Stimulated activated CD4-positive, alpha-beta T cell treated with anti-CD3 and anti-CD28 coated beads, Interleukin-15, amount 100 ng/mL, for 48 hours (primary cell): ENCODE data around the gene FTCDNL1.

ENCODE experiments used
- DNase-seq, 2 donors: peaks; one replicate each; pipeline ENCODE4 v3.0.0-alpha.2; 2020; ENCODE audit warnings: low read depth in 2 of 2

The FTCDNL1 gene

DNA sequence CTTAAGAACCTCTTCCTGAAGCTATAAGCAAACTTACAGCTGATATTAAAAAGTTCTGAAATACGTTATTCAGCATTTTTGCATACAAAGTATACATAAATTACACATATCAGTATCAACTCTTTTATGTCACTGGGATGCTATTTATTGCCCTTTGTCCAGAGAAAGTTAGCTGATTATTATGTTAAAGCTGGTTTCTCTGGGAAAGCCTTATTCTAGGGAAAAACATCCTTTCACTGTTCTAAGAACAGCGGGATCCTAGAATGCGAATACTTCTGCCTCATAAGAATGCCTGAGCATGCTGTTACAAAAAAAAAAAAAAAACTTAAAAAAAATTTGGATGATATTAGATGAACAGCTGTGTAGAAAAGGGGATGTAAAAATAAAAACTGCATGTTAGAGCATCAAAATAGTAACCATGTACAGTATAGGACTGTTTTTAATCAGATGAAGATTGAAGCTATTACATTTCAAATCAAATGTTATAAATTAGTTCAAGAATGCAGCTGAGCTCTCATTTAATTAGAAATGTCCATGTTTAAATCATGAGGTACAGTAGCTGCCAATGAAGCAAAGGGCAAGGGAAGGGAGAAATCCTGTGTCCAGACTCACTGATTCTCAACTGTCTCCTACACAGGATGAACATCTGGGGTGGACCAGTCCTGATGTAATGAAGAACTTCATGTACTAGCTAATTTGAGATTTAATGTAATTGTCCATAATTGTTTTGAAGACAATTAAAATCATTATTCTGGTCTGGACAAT is 8.2 kb downstream of the FTCDNL1 start:
- DNase-seq = no peak

DNA sequence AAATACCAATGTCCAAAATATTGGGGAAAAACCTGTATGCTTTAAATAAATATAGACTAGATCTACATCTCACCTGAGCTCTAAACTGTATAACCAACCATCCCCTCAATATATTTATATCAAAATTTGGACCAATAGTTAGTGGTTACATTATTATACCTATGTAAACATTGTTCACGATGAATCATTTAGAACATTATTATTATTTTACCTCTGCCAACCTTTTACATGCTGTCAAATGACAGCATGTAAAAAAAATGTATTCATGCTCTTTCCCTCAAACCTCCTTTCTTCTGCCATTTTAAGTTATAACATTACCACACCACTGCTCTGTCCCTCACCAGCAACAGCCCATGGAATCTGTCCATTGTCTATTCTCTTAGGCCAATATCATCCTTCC is 9.6 kb downstream of the FTCDNL1 start:
- DNase-seq = no peak

DNA sequence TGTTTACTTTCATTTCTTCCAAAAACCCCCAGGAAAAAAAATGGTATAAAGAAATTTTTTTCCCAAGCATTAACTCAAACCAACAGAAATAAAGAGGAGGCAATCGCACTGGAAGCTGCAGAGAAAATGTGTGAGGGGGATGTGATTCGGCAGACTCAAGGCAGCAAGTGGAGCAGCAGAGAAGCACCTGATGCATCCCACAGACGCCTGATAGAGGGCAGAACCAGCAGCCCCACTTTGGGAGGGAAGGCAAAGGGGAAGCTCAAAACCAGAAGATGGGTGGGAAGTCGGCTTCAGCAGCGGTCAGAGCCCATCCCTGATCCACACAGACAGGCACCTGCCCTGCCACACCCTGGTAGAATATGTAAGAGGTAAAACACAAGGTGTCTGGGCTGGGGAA is 12.6 kb downstream of the FTCDNL1 start:
- no peak for DNase-seq

- DNase-seq = no peak
Observed at GRCh38 chr2:199836943-199837342, 14.0 kb downstream of the FTCDNL1 start.

- no peak for DNase-seq
Observed at GRCh38 chr2:199833525-199833924, 17.5 kb downstream of the FTCDNL1 start.

DNA sequence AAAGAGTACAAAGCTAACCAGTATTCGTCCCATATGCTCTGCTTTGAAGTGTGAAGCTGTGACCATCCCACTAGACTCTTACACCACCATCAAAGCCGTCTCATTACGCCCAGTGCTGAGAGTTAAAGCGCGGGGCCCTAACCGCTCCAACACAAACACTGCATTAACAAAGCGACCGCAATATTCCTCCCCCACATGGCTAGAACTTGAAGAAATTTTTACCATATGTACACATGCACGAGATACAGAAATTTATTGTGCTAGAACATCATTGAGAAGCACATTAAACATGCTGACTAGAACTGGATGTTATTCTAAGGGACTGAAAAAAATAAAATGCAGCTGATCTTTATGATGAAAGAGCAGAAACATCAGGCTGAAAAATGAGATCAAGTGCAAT is 20.5 kb downstream of the FTCDNL1 start:
- no peak for DNase-seq

DNA sequence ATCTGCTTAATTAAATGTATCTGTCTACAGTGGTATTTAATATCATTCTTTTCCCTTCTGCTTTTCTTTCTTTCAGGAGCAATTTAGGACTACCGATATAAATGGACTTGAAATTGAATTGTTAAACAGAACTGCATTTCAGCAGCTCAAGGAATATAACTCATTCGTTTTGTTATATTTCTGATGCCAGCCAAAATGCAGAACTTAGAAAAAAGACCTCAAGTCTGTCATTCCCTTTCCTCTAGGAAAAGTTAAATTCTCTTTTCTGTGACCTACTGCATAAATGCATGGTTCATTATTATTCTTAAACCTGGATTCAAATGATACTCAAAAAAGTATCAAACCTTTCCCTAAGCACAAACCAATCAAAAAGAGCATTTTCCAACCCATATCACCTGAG is 21.4 kb downstream of the FTCDNL1 start:
- no peak for DNase-seq

- DNase-seq = no peak
Observed at GRCh38 chr2:199819746-199820145, 31.2 kb downstream of the FTCDNL1 start.

GRCh38 chr2:199818754-199819153 is 32.2 kb downstream of the FTCDNL1 start:
- no peak for DNase-seq

- DNase-seq = no peak
Observed at GRCh38 chr2:199818026-199818425, 33.0 kb downstream of the FTCDNL1 start.

GRCh38 chr2:199814817-199815211 is 36.2 kb downstream of the FTCDNL1 start:
- no peak for DNase-seq

DNA sequence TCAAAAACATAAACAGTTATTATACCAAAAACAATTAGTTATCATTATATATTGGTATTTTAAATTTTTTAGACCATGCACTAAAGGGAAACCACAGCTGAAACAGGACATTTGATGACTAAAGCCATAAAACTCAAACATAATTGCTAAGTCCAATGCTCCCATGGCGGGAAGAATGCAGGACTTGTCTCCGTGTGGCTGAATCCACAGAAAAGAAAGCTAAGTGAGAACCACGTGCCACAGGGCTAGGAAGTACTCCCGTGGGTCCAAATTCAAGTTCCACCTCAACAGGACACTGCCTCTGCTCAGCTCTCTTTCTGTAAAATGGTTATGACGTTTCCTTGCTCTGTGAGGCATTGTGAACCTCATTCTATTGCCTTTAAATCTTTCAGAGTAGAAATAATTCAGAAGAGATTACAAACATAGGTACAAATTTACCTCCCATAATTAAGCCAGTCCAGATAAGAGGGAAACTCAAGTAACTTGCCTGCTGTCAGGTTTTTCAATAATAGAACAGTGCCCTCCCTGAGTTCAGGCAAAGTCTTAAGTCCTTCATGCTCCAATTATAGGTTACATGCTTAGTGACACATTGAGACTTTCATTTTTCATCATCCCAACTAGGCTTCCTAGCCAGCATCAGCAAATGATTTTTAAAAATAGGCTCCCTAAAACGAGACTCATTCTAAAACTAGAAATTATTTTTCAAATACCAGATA is 36.7 kb downstream of the FTCDNL1 start:
- DNase-seq = no peak

- no peak for DNase-seq
Observed at GRCh38 chr2:199812493-199812892, 38.5 kb downstream of the FTCDNL1 start.

DNA sequence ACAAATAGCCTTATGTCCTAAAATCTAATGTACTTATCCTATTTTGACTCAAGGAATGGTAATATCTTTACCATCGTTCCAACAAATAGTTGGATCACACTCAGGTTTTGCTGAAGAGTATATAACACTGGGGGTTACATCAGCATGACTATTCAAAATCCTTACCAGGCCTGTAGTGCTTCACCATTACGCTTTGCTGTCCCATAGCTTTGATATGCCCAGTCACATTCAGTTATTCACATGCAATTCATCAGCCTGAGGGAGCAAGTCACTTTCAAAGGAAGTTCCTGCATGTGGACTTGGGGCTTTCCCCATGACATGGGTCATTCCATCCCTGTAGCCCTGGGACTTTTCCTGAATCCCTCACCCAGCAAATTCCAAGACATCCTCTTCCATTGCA is 39.6 kb downstream of the FTCDNL1 start:
- no peak for DNase-seq

DNA sequence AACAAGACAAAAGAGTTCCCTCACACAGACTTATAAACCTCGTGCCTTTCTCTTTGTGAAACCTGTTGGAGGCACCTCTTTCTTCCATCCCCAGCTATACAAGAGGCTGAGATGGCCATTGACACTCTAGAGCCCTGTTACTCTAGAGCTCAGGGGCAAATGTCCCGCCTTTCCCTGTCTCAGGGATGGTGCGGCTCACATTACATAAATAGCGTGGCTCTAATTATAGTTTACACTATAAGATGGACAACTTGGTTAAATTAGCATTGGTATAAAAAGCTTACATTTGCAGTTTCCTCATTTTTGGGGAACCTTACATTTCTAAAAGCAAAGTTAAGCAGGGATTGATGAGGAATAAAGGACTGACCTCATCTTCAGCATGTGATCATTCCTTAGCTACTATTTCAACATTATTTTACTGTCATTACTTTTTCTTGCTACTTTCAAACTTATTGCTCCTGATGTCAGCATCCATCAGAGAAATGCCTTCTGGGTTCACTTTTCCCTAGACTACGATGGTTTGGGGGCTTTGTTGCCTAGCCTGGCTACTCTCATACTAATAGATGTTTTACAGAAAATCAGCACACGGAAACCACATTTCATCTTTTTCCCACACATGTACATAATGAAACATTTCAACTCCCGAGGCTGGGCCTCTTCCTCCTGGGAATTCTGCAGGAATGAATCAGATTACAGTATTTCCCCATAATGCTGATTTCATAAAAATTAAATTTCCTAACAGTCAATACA is 40.4 kb downstream of the FTCDNL1 start:
- no peak for DNase-seq

GRCh38 chr2:199807966-199808365 is 43.0 kb downstream of the FTCDNL1 start:
- DNase-seq = no peak

GRCh38 chr2:199806179-199806578 is 44.8 kb downstream of the FTCDNL1 start:
- no peak for DNase-seq

DNA sequence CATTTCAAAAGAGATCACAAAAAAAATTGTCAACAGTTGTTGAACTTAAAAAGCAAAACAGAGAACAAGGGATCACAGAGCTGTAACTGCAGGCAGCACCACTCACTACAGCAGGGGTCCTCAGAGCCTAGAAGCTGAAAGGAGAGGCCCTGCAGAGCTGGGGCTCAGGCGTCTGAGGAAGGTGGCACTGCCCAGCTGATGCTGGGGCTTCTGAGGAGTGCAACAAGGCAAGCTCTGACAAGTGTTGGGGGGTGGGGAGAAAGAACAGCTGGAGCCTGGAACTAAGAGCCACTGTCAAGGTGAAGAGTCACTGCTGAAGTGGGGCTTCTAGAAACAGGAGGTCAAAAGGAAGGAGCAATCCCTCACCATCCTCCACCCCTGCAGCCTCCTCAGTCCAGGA is 46.2 kb downstream of the FTCDNL1 start:
- no peak for DNase-seq

DNA sequence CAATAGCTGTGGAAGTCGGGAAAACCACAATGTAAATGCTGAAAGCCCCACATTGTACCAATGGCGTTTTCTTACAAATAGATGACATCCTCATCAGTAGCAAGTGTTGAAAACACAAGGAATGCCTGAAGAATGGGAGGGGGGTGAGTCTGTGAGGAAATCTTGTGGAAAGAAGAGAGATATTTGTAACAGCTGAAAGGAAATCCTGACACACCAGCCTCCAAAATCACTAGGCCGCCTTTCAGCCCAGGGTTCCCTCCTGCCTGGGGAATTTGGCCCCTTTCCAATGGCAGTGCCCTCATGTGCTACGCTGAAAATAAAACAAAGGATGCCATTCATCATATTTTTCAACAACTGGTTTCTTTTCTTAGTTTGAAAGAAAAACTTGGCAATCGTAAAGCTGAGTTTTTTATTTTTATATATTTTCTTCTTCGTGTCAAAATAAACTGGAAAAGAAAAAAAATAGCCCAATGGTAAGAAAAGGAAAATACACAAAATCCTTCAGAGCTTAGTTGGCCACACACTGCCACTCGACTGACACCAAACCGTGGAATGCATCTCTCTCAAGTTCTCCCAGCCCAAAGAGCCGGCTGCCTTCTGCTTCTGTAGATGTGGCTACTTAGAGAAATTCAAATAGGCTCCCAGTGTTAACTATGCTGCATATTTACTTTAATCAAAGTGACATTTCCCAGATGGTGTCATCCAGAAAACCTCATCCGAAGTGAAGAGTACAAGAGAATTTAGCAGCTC is 52.0 kb downstream of the FTCDNL1 start:
- no peak for DNase-seq

GRCh38 chr2:199797431-199798403 is 53.3 kb downstream of the FTCDNL1 start:
- DNase-seq = no peak

DNA sequence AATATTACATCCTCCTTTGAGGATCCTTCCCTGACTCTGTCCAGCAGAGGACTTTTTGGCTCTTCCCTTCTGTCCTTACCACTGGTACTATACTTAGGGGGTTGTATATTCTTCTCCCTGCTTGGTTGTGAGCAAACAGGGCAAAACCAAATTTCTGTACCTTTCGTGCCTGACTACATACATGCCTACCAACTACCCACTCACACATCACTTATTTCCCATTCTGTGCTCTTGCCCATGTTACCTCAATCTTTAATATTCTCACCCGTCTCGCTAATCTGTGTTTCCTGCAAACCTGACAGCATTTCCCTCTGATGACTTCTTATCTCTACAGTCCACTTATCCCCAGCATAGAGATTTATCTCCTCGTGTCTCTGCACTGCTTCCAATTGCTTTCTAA is 58.6 kb downstream of the FTCDNL1 start:
- no peak for DNase-seq
